ENCODE results near the gene TUBA1A. TPM values are rescaled to one million over a fixed set of nuclear protein-coding genes. Genes with fewer than 3 reads are reported as not detected.
"Not testable (repeated sequence)": the region's sequence is repeated elsewhere in the genome, so short reads cannot be mapped to it uniquely, and the experiment has no call there.

Gene TUBA1A
- total and polyA plus RNA-seq, 3 experiments from 2014 or later: 67.8 to 167 (median 70.4) TPM

DNA sequence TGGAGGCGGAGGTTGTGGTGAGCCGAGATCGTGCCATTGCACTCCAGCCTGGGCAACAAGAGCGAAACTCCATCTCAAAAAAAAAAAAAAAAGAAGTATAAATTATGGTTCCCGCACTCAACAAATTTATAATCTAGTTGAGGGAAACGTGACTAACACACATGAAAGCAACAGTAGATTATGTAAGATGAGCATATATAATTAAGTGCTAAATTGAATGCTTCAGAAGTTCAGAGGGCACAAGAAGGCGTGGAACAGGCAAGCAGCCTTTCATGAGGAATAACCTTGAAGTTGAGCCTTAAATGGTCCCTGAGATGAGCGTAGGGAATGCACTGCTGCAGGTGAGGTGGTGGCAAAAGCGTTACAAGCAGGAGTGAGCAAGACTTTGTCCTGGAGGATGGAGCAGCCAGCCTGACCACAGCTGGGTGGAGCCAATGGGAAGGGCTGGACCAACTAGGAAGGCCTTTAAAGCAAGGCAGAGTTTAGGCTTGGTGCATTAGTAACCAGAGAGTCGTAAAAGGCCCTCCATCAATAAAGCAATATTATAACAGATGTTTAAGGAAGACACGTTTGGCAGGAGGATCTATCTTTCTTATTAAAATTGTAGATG is 30.6 kb upstream of the TUBA1A start:
- Histone ChIP-seq H3K27ac (ENCODE audit: low read depth, low read length) (no peak overlapping the region), H3K9me3 (ENCODE audit: low read length) (no peaks in the 10 kb centered on the region), H3K36me3 (ENCODE audit: insufficient read depth, low read length) (no peaks in the 10 kb centered on the region), H3K4me1 (ENCODE audit: insufficient read depth, low read length) (no peaks in the 10 kb centered on the region), H3K4me3 (ENCODE audit: low read length) (no peak overlapping the region), H3K27me3 (ENCODE audit: insufficient read depth, low read length, poor library complexity, severe bottlenecking) (no peaks in the 10 kb centered on the region)
- H3K27ac Mint-ChIP-seq: peak overlapping the region in 1 of 8 donors; percentile 58
- no peaks in the 10 kb centered on the region for H3K36me3 Mint-ChIP-seq
- no peak for DNase-seq
- no peak overlapping the region for H3K4me3 Mint-ChIP-seq
- H3K27me3 Mint-ChIP-seq: peaks cover 4 to 6% of the 10 kb centered on the region in 2 donors
- CTCF ChIA-PET: interaction anchor here (0.8 kb wide), 1 partner anchor 131 kb away, joined by 3 read pairs; no protein-coding TSS in a partner anchor
- H3K4me1 Mint-ChIP-seq: no peaks in the 10 kb centered on the region
- POLR2A ChIA-PET: no interaction called here
- no peaks in the 10 kb centered on the region for H3K9me3 Mint-ChIP-seq

- no peak for DNase-seq
- H3K4me3 Mint-ChIP-seq: no peak overlapping the region
- H3K9me3 Mint-ChIP-seq: no peaks in the 10 kb centered on the region
- H3K27ac Mint-ChIP-seq: no peak overlapping the region
- no peaks in the 10 kb centered on the region for H3K4me1 Mint-ChIP-seq
- peaks cover 4 to 12% of the 10 kb centered on the region in 2 donors for H3K27me3 Mint-ChIP-seq
- no peaks in the 10 kb centered on the region for H3K4me1 ChIP-seq (ENCODE audit: insufficient read depth, low read length)
- H3K4me3 ChIP-seq (ENCODE audit: low read length): no peak overlapping the region
- no peaks in the 10 kb centered on the region for H3K9me3 ChIP-seq (ENCODE audit: low read length)
- POLR2A ChIA-PET: no interaction called here
- no peaks in the 10 kb centered on the region for H3K36me3 Mint-ChIP-seq
- H3K27ac ChIP-seq (ENCODE audit: low read depth, low read length): no peak overlapping the region
- no peaks in the 10 kb centered on the region for H3K27me3 ChIP-seq (ENCODE audit: insufficient read depth, low read length, poor library complexity, severe bottlenecking)
- H3K36me3 ChIP-seq (ENCODE audit: insufficient read depth, low read length): no peaks in the 10 kb centered on the region
- CTCF ChIA-PET: no interaction called here
Observed at GRCh38 chr12:49212572-49212971, 23.7 kb upstream of the TUBA1A start.

GRCh38 chr12:49210703-49211102 is 21.8 kb upstream of the TUBA1A start:
- H3K27ac Mint-ChIP-seq; H3K27me3 ChIP-seq (ENCODE audit: insufficient read depth, low read length, poor library complexity, severe bottlenecking); POLR2A ChIA-PET: not testable (repeated sequence)

GRCh38 chr12:49208676-49209075 is 19.8 kb upstream of the TUBA1A start:
- Histone ChIP-seq H3K27ac (ENCODE audit: low read depth, low read length) (no peak overlapping the region), H3K27me3 (ENCODE audit: insufficient read depth, low read length, poor library complexity, severe bottlenecking) (no peaks in the 10 kb centered on the region), H3K9me3 (ENCODE audit: low read length) (no peaks in the 10 kb centered on the region), H3K36me3 (ENCODE audit: insufficient read depth, low read length) (no peaks in the 10 kb centered on the region), H3K4me3 (ENCODE audit: low read length) (no peak overlapping the region), H3K4me1 (ENCODE audit: insufficient read depth, low read length) (no peaks in the 10 kb centered on the region)
- POLR2A ChIA-PET: no interaction called here
- no peak for DNase-seq
- peaks cover 2 to 6% of the 10 kb centered on the region in 2 donors for H3K27me3 Mint-ChIP-seq
- CTCF ChIA-PET: interaction anchor here (0.9 kb wide), 1 partner anchor 79 kb away, joined by 4 read pairs; no protein-coding TSS in a partner anchor
- no peaks in the 10 kb centered on the region for H3K9me3 Mint-ChIP-seq
- no peaks in the 10 kb centered on the region for H3K36me3 Mint-ChIP-seq
- no peak overlapping the region for H3K4me3 Mint-ChIP-seq
- peak overlapping the region in 2 of 8 donors; percentile 52 to 84 for H3K27ac Mint-ChIP-seq
- H3K4me1 Mint-ChIP-seq: no peaks in the 10 kb centered on the region

More at GRCh38 chr12:49210703-49211102, 21.8 kb upstream of the TUBA1A start:
- H3K36me3 Mint-ChIP-seq; DNase-seq; H3K4me1 ChIP-seq (ENCODE audit: insufficient read depth, low read length); H3K9me3 Mint-ChIP-seq; H3K4me3 ChIP-seq (ENCODE audit: low read length); H3K9me3 ChIP-seq (ENCODE audit: low read length); H3K27ac ChIP-seq (ENCODE audit: low read depth, low read length); H3K4me3 Mint-ChIP-seq; H3K4me1 Mint-ChIP-seq; H3K36me3 ChIP-seq (ENCODE audit: insufficient read depth, low read length): not testable (repeated sequence)
- CTCF ChIA-PET: interaction anchor here (0.7 kb wide), 1 partner anchor 112 kb away, joined by 3 read pairs; no protein-coding TSS in a partner anchor
- peaks cover under 1 to 12% of the 10 kb centered on the region in 2 donors for H3K27me3 Mint-ChIP-seq

GRCh38 chr12:49208146-49208545 is 19.3 kb upstream of the TUBA1A start:
- Histone ChIP-seq H3K36me3 (ENCODE audit: insufficient read depth, low read length) (no peaks in the 10 kb centered on the region), H3K4me3 (ENCODE audit: low read length) (no peak overlapping the region), H3K27me3 (ENCODE audit: insufficient read depth, low read length, poor library complexity, severe bottlenecking) (no peaks in the 10 kb centered on the region), H3K4me1 (ENCODE audit: insufficient read depth, low read length) (no peaks in the 10 kb centered on the region), H3K9me3 (ENCODE audit: low read length) (no peaks in the 10 kb centered on the region), H3K27ac (ENCODE audit: low read depth, low read length) (no peak overlapping the region)
- no peak overlapping the region for H3K4me3 Mint-ChIP-seq
- H3K36me3 Mint-ChIP-seq: no peaks in the 10 kb centered on the region
- CTCF ChIA-PET: interaction anchor here (0.9 kb wide), 1 partner anchor 79 kb away, joined by 4 read pairs; no protein-coding TSS in a partner anchor
- DNase-seq: no peak
- POLR2A ChIA-PET: interaction anchor here (0.6 kb wide), 1 partner anchor 1400 kb away, joined by 3 read pairs; no protein-coding TSS in a partner anchor
- H3K4me1 Mint-ChIP-seq: no peaks in the 10 kb centered on the region
- H3K27ac Mint-ChIP-seq: no peak overlapping the region
- peaks cover 4 to 6% of the 10 kb centered on the region in 2 donors for H3K27me3 Mint-ChIP-seq
- no peaks in the 10 kb centered on the region for H3K9me3 Mint-ChIP-seq

DNA sequence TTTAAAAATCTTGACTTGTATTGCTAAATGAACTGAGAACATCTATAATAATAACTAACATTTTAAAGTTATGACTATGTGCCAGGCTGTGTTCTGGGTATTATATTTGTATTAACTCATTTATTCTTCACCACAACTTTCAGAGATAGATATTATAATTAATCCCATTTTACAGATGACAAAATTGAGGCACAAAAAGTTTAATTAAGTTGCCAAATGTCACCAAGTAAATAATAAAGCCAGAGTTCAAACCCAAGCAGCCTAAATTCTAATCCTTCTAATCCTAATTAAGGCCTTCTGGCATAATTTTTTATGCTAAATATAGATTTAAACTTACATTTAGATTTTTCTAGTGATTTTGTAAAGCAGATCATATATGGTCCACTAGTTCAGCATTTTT is 17.5 kb upstream of the TUBA1A start:
- H3K4me1 Mint-ChIP-seq: peaks cover 3 to 8% (median 8%) of the 10 kb centered on the region in 3 donors
- no peak for DNase-seq
- no peak overlapping the region for H3K27ac ChIP-seq (ENCODE audit: low read depth, low read length)
- H3K9me3 Mint-ChIP-seq: no peaks in the 10 kb centered on the region
- no peak overlapping the region for H3K4me3 Mint-ChIP-seq
- no peaks in the 10 kb centered on the region for H3K27me3 ChIP-seq (ENCODE audit: insufficient read depth, low read length, poor library complexity, severe bottlenecking)
- no peaks in the 10 kb centered on the region for H3K36me3 Mint-ChIP-seq
- H3K36me3 ChIP-seq (ENCODE audit: insufficient read depth, low read length): no peaks in the 10 kb centered on the region
- CTCF ChIA-PET: no interaction called here
- POLR2A ChIA-PET: no interaction called here
- H3K4me3 ChIP-seq (ENCODE audit: low read length): no peak overlapping the region
- H3K27me3 Mint-ChIP-seq: peaks cover 0 to 4% of the 10 kb centered on the region in 2 donors
- H3K27ac Mint-ChIP-seq: no peak overlapping the region
- no peaks in the 10 kb centered on the region for H3K9me3 ChIP-seq (ENCODE audit: low read length)
- H3K4me1 ChIP-seq (ENCODE audit: insufficient read depth, low read length): peaks cover 5% of the 10 kb centered on the region

DNA sequence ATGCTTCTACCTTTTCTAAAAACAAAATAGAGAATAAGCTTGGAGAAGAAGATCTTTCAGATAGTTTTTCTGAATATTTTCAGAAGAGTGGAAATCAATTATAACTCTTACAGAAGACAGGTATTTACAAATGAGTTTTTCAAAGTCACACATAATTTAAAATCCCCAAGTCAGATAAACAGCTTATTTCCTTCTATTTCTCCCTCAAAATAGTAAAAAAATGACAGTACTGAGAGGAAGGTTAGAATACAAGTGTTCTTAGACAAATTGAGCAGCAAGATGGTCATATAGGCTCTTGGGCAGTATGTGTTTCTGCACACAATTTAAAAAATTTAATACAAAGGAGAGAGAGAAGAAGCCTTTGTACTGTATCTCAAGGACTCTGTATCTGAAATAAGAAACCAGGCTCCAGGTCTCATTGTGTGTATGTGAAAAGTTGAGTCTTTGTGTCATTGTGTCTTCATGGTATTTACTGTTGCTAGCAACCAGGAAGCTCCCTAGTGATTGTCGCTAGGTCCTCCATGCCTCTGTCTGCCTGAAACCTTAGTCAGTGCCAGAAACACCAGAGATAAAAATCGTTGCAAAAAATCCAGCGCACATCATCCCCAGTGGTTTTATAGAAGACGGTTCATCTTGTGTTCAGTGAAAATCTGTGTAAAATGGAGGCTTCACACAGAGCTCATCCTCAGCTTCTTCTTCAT is 12.9 kb upstream of the TUBA1A start:
- Mint-ChIP-seq H3K36me3 (no peaks in the 10 kb centered on the region), H3K4me3 (no peak overlapping the region), H3K4me1 (peaks cover 8 to 16% (median 16%) of the 10 kb centered on the region in 3 donors), H3K27ac (peak overlapping the region in 5 of 8 donors; percentile 1 to 68 (median 38)), H3K27me3 (peaks cover 0 to 4% of the 10 kb centered on the region in 2 donors), H3K9me3 (no peaks in the 10 kb centered on the region)
- ChIA-PET CTCF (interaction anchor here (0.8 kb wide), 1 partner anchor 13 kb away, joined by 3 read pairs; the partner anchor contains the start of gene TUBA1A), POLR2A (interaction anchor here (0.6 to 1.3 kb wide), 3 partner anchors 13 to 33 kb away, joined by 3 to 8 read pairs (median 3); partner anchors contain the start of gene TUBA1A)
- Histone ChIP-seq H3K9me3 (ENCODE audit: low read length) (no peaks in the 10 kb centered on the region), H3K36me3 (ENCODE audit: insufficient read depth, low read length) (no peaks in the 10 kb centered on the region), H3K4me1 (ENCODE audit: insufficient read depth, low read length) (peaks cover 9% of the 10 kb centered on the region), H3K27me3 (ENCODE audit: insufficient read depth, low read length, poor library complexity, severe bottlenecking) (no peaks in the 10 kb centered on the region), H3K4me3 (ENCODE audit: low read length) (no peak overlapping the region), H3K27ac (ENCODE audit: low read depth, low read length) (no peak overlapping the region)
- DNase-seq: no peak
